DND-41 (cell line): Measurements from ENCODE around the gene FGF9.

Source experiments
- ATAC-seq: fragments of 200-7000 bp; cut with Tn5 transposase; 3 replicates; pipeline ENCODE4 v1.9.1; 2021; ENCODE audit warnings: low read depth; ENCODE audit not compliant: insufficient read depth
- DNase-seq: peaks from one replicate; pipeline ENCODE4 v3.0.0-alpha.2; 2020
- H2AFZ ChIP-seq: 2 replicates; pipeline ENCODE4 v1.6.0; 2012; ENCODE audit warnings: low read depth, low read length
- H3K27ac ChIP-seq: 2 replicates; pipeline ENCODE4 v1.5.1; 2012; ENCODE audit warnings: low read length, inconsistent platforms
- H3K27me3 ChIP-seq: fragments of 200-600 bp; sonication (generic); 2 replicates; pipeline ENCODE4 v1.6.0; 2012; ENCODE audit warnings: low read length, mild to moderate bottlenecking, inconsistent platforms; ENCODE audit not compliant: insufficient read depth, poor library complexity
- H3K36me3 ChIP-seq: 2 replicates; pipeline ENCODE4 v1.5.1; 2012; ENCODE audit warnings: low read length, inconsistent platforms; ENCODE audit not compliant: insufficient read depth
- H3K4me1 ChIP-seq: 2 replicates; pipeline ENCODE4 v1.5.1; 2012; ENCODE audit warnings: mild to moderate bottlenecking, low read length; ENCODE audit not compliant: insufficient read depth
- H3K4me2 ChIP-seq: 2 replicates; pipeline ENCODE4 v1.6.0; 2012; ENCODE audit warnings: mild to moderate bottlenecking, moderate library complexity, low read length, inconsistent platforms; ENCODE audit not compliant: insufficient read depth
- H3K4me3 ChIP-seq, 2 experiments: fragments of 200-600 bp in 1 of 2; shearing (Covaris generic) in 1 of 2; 2 replicates each; pipeline ENCODE4 v1.5.1; 2012 to 2016; ENCODE audit warnings: inconsistent platforms in 2 of 2, low read length in 2 of 2, mild to moderate bottlenecking in 2 of 2, low read depth in 1 of 2, moderate library complexity in 1 of 2
- H3K79me2 ChIP-seq: 2 replicates; pipeline ENCODE4 v1.6.0; 2012; ENCODE audit warnings: low read length, inconsistent platforms; ENCODE audit not compliant: insufficient read depth
- H3K9ac ChIP-seq: 2 replicates; pipeline ENCODE4 v1.6.0; 2012; ENCODE audit warnings: low read depth, mild to moderate bottlenecking, inconsistent platforms, low read length, moderate library complexity
- H3K9me3 ChIP-seq: 2 replicates; pipeline ENCODE4 v1.5.1; 2012; ENCODE audit warnings: low read length, moderate library complexity, mild to moderate bottlenecking, inconsistent platforms; ENCODE audit not compliant: insufficient read depth, severe bottlenecking
- H4K20me1 ChIP-seq: 2 replicates; pipeline ENCODE4 v1.6.0; 2012; ENCODE audit warnings: low read length; ENCODE audit not compliant: insufficient read depth
- EZH2 ChIP-seq: IDR thresholded peaks from 3 replicates; pipeline ENCODE4 v1.6.1; 2012; ENCODE audit warnings: borderline replicate concordance, low read depth, mild to moderate bottlenecking, moderate library complexity, low read length, inconsistent platforms; ENCODE audit not compliant: severe bottlenecking
- TF ChIP-seq, protein P1 (sequence below): IDR thresholded peaks from 2 replicates; pipeline ENCODE4 v1.5.1; 2012; ENCODE audit warnings: borderline replicate concordance, low read length, moderate library complexity, mild to moderate bottlenecking; ENCODE audit not compliant: poor library complexity, severe bottlenecking; ENCODE audit errors: extremely low read depth

The FGF9 gene

DNA sequence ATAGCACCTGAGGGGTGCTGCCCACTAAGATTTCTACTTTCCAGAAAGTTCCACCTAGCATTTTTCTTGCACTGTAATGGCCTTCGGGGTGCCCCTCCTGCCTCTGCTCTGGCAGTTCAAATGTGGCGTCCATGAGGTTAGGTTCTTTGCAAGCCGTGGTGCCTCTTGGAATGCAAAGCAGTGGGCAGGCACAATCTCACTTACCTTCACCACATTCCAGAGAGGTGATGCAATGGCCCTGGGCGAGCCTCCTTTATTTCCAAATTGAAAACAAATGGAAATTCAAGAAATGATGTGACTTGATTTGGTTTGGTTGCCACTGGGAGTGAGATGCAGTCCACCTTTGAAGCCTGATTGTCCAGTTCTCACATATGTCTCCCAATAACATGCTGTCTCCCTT, 46.9 kb downstream of the FGF9 start:
- Histone ChIP-seq H3K4me3 (no peak overlapping the region), H4K20me1 (no peaks in the 10 kb centered on the region), H3K9me3 (no peaks in the 10 kb centered on the region), H3K27ac (no peak overlapping the region), H3K27me3 (peaks cover 12% of the 10 kb centered on the region), H2AFZ (no peak overlapping the region), H3K9ac (no peak overlapping the region), H3K4me2 (no peak overlapping the region), H3K79me2 (no peaks in the 10 kb centered on the region), H3K4me1 (no peaks in the 10 kb centered on the region), H3K36me3 (no peaks in the 10 kb centered on the region)
- no peak for ATAC-seq
- TF ChIP-seq EZH2: no peak
- TF ChIP-seq, protein P1, sequence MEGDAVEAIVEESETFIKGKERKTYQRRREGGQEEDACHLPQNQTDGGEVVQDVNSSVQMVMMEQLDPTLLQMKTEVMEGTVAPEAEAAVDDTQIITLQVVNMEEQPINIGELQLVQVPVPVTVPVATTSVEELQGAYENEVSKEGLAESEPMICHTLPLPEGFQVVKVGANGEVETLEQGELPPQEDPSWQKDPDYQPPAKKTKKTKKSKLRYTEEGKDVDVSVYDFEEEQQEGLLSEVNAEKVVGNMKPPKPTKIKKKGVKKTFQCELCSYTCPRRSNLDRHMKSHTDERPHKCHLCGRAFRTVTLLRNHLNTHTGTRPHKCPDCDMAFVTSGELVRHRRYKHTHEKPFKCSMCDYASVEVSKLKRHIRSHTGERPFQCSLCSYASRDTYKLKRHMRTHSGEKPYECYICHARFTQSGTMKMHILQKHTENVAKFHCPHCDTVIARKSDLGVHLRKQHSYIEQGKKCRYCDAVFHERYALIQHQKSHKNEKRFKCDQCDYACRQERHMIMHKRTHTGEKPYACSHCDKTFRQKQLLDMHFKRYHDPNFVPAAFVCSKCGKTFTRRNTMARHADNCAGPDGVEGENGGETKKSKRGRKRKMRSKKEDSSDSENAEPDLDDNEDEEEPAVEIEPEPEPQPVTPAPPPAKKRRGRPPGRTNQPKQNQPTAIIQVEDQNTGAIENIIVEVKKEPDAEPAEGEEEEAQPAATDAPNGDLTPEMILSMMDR: no peak
- no peak for DNase-seq

DNA sequence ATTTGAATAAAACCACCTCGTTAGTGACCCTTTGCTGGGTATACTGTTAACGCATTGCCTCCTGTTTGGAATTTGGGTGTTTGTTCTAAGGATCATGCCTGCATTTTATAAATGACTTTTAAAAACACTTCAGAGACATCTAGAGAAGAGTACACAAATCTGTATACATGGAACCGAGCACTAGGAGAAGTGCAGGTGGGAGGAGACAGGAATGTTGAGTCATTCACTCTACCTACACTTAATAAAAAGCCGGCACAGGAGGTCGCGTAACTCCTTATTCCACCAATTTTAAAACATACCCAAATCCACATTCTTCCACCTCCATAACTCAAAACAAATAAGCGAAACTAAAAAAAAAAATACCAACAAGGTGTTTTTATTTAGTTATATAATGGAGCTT, 48.6 kb downstream of the FGF9 start:
- Histone ChIP-seq H3K4me3 (no peak overlapping the region), H3K36me3 (no peaks in the 10 kb centered on the region), H4K20me1 (no peaks in the 10 kb centered on the region), H3K27me3 (peaks cover 12% of the 10 kb centered on the region), H3K9ac (no peak overlapping the region), H2AFZ (no peak overlapping the region), H3K79me2 (no peaks in the 10 kb centered on the region), H3K9me3 (no peaks in the 10 kb centered on the region), H3K4me2 (no peak overlapping the region), H3K4me1 (no peaks in the 10 kb centered on the region), H3K27ac (no peak overlapping the region)
- TF ChIP-seq, protein P1: no peak
- no peak for TF ChIP-seq EZH2
- no peak for DNase-seq
- ATAC-seq: no peak

DNA sequence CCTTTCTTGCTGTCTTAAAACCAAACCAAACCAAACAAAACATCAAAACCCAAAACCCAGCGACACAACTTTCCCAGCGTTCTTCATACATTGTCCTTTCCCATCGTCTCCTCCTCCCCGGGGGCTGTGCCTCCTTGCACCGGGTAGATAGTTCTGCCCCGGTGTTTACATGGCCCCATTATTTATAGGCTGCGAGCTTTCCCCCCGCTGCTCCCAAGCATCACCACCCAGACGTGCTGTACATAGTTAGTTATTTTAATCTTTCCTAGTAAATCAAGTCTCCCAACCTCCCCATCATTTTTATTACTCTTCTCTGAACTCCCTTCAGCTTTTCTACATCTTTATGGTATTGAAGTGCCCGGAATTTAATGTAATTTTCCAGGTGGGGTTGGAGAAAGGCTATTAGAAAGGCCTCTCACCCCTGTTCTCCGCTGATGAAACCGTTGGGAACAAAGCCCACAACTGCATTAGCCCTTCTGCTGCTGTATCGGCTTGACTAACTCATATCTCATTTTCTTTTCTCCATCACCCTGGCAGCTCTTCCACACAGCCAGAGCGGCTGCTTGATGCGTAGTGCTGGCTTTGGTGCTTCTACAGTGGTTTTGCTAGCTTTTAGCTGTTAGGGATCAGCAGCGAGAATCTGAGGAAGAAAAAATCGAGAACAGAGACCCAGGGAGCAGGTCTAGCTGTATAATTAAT, 53.1 kb downstream of the FGF9 start:
- no peaks in the 10 kb centered on the region for H3K27me3 ChIP-seq
- H2AFZ ChIP-seq: no peak overlapping the region
- DNase-seq (no peak), ATAC-seq (no peak)
- H3K27ac ChIP-seq: no peak overlapping the region
- no peak overlapping the region for H3K4me2 ChIP-seq
- no peaks in the 10 kb centered on the region for H3K9me3 ChIP-seq
- no peaks in the 10 kb centered on the region for H4K20me1 ChIP-seq
- no peak overlapping the region for H3K4me3 ChIP-seq
- no peaks in the 10 kb centered on the region for H3K36me3 ChIP-seq
- H3K4me1 ChIP-seq: no peaks in the 10 kb centered on the region
- H3K9ac ChIP-seq: no peak overlapping the region
- TF ChIP-seq EZH2: no peak
- TF ChIP-seq, protein P1: no peak
- H3K79me2 ChIP-seq: no peaks in the 10 kb centered on the region
